ENCODE results near the gene RPL22. TPM values are rescaled to one million over a fixed set of nuclear protein-coding genes. Genes with fewer than 3 reads are reported as not detected.

Gene RPL22
- total and polyA plus RNA-seq, 2 of the 4 experiments (the other 2 are of a cell fraction), result 26.2 to 131 TPM

- Histone ChIP-seq H2AK9ac (replicated peaks; ENCODE audit: low read depth, low read length, poor library complexity) (no peak overlapping the region), H3K23ac (ENCODE audit: low read depth, low read length) (no peak overlapping the region), H4K20me1 (ENCODE audit: insufficient read depth, low read length) (0 out of 2 replicates have a peak, but pooled peaks cover 2% of the 10 kb centered on the region), H2AK5ac (ENCODE audit: low read depth, low read length) (no peak overlapping the region), H2BK5ac (ENCODE audit: low read depth, low read length, poor library complexity, severe bottlenecking) (no peak overlapping the region), H2AFZ (replicated peaks; ENCODE audit: low read length, poor library complexity) (no peak overlapping the region), H3K79me1 (ENCODE audit: low read depth in 1 of 2, low read length in 2 of 2) (no peaks in the 10 kb centered on the region), H3K18ac (ENCODE audit: low read depth, low read length) (no peak overlapping the region), H3K4me2 (ENCODE audit: low read depth, low read length) (no peak overlapping the region), H2BK120ac (ENCODE audit: low read depth, low read length) (no peak overlapping the region), H3K36me3 (ENCODE audit: control insufficient read depth, insufficient read depth, low read length) (no peaks in the 10 kb centered on the region), H3K4me3 (ENCODE audit: insufficient read depth, low read depth, low read length) (no peak overlapping the region), H3K4me1 (ENCODE audit: control insufficient read depth, insufficient read depth, low read length) (no peaks in the 10 kb centered on the region), H3K4ac (ENCODE audit: low read depth, low read length) (no peak overlapping the region), H4K5ac (ENCODE audit: low read depth, low read length) (no peak overlapping the region), H2BK20ac (ENCODE audit: low read depth, low read length) (no peak overlapping the region), H3K9me1 (ENCODE audit: insufficient read depth, low read length) (no peaks in the 10 kb centered on the region), H2BK15ac (ENCODE audit: low read depth, low read length) (no peak overlapping the region), H3K9me3 (ENCODE audit: control insufficient read depth, insufficient read depth, low read length) (no peaks in the 10 kb centered on the region), H4K8ac (ENCODE audit: low read depth in 2 of 2, low read length in 2 of 2) (no peak overlapping the region), H3K56ac (ENCODE audit: extremely low read depth, insufficient read depth, low read length) (no peak overlapping the region), H3K27ac (ENCODE audit: insufficient read depth, low read length) (no peak overlapping the region), H4K91ac (ENCODE audit: insufficient read depth, low read depth, low read length) (no peak overlapping the region), H3K27me3 (ENCODE audit: control insufficient read depth, insufficient read depth, low read length) (peaks cover 26% of the 10 kb centered on the region; the same call in 1 of the 2 replicates), H3K14ac (replicated peaks; ENCODE audit: low read depth, low read length) (no peak overlapping the region), H3K9ac (ENCODE audit: low read depth, low read length) (no peak overlapping the region)
- 57% methylated on average over 5 of the region's 9 CpGs; no CpG with 5 or more reads in 1 of the 2 experiments for WGBS, 2 experiments (ENCODE audit: extremely low coverage in 2 of 2, insufficient read length in 1 of 2)
- ChIA-PET POLR2A (ENCODE audit: unreplicated experiment) (no interaction called here), CTCF (no interaction called here)
- intact Hi-C loops (cut with micrococcal nuclease), result no loop called here
- no peak for DNase-seq
- no peak for ATAC-seq (ENCODE audit: low read depth)
- TF ChIP-seq CHD1 (IDR thresholded peaks at IDR 0.05; ENCODE audit: low read depth, low read length) (no peak), SMC3 (IDR thresholded peaks at IDR 0.05; ENCODE audit: low read depth, low read length) (no peak), MXI1 (IDR thresholded peaks at IDR 0.05; ENCODE audit: borderline replicate concordance, low read depth, low read length) (no peak), MAZ (IDR thresholded peaks at IDR 0.05; ENCODE audit: borderline replicate concordance, low read depth, low read length) (no peak), BHLHE40 (IDR thresholded peaks at IDR 0.05; ENCODE audit: low read depth, low read length) (no peak), RCOR1 (IDR thresholded peaks at IDR 0.05; ENCODE audit: insufficient replicate concordance, low read length) (no peak), MAFK (IDR thresholded peaks at IDR 0.05; ENCODE audit: low read depth, low read length) (no peak), POLR2A (IDR thresholded peaks at IDR 0.05; ENCODE audit: low read depth, low read length) (no peak), FOS (IDR thresholded peaks at IDR 0.05; ENCODE audit: low read depth, low read length) (no peak), CEBPB (IDR thresholded peaks at IDR 0.05; ENCODE audit: low read depth, low read length) (no peak), RAD21 (IDR thresholded peaks at IDR 0.05; ENCODE audit: low read length) (no peak), RFX5 (IDR thresholded peaks at IDR 0.05; ENCODE audit: low read depth, low read length) (no peak)
- TF ChIP-seq, protein P1, sequence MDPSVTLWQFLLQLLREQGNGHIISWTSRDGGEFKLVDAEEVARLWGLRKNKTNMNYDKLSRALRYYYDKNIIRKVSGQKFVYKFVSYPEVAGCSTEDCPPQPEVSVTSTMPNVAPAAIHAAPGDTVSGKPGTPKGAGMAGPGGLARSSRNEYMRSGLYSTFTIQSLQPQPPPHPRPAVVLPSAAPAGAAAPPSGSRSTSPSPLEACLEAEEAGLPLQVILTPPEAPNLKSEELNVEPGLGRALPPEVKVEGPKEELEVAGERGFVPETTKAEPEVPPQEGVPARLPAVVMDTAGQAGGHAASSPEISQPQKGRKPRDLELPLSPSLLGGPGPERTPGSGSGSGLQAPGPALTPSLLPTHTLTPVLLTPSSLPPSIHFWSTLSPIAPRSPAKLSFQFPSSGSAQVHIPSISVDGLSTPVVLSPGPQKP (IDR thresholded peaks at IDR 0.05; ENCODE audit: borderline replicate concordance, low read depth, low read length), result no peak
- TF ChIP-seq, protein P2, sequence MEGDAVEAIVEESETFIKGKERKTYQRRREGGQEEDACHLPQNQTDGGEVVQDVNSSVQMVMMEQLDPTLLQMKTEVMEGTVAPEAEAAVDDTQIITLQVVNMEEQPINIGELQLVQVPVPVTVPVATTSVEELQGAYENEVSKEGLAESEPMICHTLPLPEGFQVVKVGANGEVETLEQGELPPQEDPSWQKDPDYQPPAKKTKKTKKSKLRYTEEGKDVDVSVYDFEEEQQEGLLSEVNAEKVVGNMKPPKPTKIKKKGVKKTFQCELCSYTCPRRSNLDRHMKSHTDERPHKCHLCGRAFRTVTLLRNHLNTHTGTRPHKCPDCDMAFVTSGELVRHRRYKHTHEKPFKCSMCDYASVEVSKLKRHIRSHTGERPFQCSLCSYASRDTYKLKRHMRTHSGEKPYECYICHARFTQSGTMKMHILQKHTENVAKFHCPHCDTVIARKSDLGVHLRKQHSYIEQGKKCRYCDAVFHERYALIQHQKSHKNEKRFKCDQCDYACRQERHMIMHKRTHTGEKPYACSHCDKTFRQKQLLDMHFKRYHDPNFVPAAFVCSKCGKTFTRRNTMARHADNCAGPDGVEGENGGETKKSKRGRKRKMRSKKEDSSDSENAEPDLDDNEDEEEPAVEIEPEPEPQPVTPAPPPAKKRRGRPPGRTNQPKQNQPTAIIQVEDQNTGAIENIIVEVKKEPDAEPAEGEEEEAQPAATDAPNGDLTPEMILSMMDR (conservative IDR thresholded peaks at IDR 0.05; ENCODE audit: low read depth, low read length), result no peak
- TF ChIP-seq, protein P3, sequence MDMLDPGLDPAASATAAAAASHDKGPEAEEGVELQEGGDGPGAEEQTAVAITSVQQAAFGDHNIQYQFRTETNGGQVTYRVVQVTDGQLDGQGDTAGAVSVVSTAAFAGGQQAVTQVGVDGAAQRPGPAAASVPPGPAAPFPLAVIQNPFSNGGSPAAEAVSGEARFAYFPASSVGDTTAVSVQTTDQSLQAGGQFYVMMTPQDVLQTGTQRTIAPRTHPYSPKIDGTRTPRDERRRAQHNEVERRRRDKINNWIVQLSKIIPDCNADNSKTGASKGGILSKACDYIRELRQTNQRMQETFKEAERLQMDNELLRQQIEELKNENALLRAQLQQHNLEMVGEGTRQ (IDR thresholded peaks at IDR 0.05; ENCODE audit: low read depth, low read length), result no peak
- no TSS peak for BruUV-seq (replicated peaks)
- in situ Hi-C loops (cut with MboI; ENCODE audit: low sequenced_read_pairs), result no loop called here
- dilution Hi-C loops (cut with HindIII; ENCODE audit: low sequenced_read_pairs, unreplicated experiment), result no loop called here
Observed at GRCh38 chr1:6151291-6151822, 48.0 kb downstream of the RPL22 start.

Measured in IMR-90 (cell line).